Measurements from ENCODE around the gene ITGA8.

- no peak for TF ChIP-seq ATF3 (IDR thresholded peaks at IDR 0.05)
- TF ChIP-seq ATF3 (CRISPR knock-in tag; conservative IDR thresholded peaks at IDR 0.05) = no peak
- TF ChIP-seq IRF9 (tag; IDR thresholded peaks at IDR 0.05) = no peak
- no peak for TF ChIP-seq KAT7 (CRISPR knock-in tag; IDR thresholded peaks at IDR 0.05; ENCODE audit: borderline replicate concordance)
- TF ChIP-seq SIX5 (IDR thresholded peaks at IDR 0.05; ENCODE audit: borderline replicate concordance in 1 of 2, insufficient read depth in 1 of 2, low read depth in 1 of 2, low read length in 2 of 2) = no peak
- no peak for TF ChIP-seq DLX4 (CRISPR knock-in tag; IDR thresholded peaks at IDR 0.05)
- no peak for TF ChIP-seq BMI1 (IDR thresholded peaks at IDR 0.05; ENCODE audit: low read length)
- TF ChIP-seq CTCF (IDR thresholded peaks at IDR 0.05 in 2 of 3, conservative IDR thresholded peaks at IDR 0.05 in 1 of 3; ENCODE audit: insufficient read depth in 2 of 3, low read depth in 1 of 3, low read length in 3 of 3) = no peak
- no peak for TF ChIP-seq PHF8 (IDR thresholded peaks at IDR 0.05; ENCODE audit: borderline replicate concordance, low read length)
- TF ChIP-seq TOE1 (IDR thresholded peaks at IDR 0.05; ENCODE audit: borderline replicate concordance) = no peak
- TF ChIP-seq TOE1 (CRISPR knock-in tag; IDR thresholded peaks at IDR 0.05; ENCODE audit: borderline replicate concordance, low read depth) = no peak
These were observed 214.4 kb downstream of the ITGA8 start for GRCh38 chr10:15505329-15505728.
